Astrocyte (in vitro differentiated cells and primary cell): Measurements from ENCODE around the gene PGM2. TPM values are rescaled to one million over a fixed set of nuclear protein-coding genes. Genes with fewer than 3 reads are reported as not detected.

Source experiments
- DNase-seq: peaks from one replicate; pipeline ENCODE4 v3.0.0-alpha.2; 2010; ENCODE audit warnings: low read depth
- FAIRE-seq: peaks from 2 replicates; lab custom pipeline; 2011; peaks lifted over from hg19 to GRCh38; lab: Jason Lieb, UNC
- H2AFZ ChIP-seq: 2 replicates; pipeline ENCODE4 v1.6.0; 2012; ENCODE audit warnings: low read depth, low read length, inconsistent platforms
- H3K27ac ChIP-seq: 2 replicates; pipeline ENCODE4 v1.5.1; 2011; ENCODE audit warnings: low read depth, low read length, inconsistent platforms
- H3K27me3 ChIP-seq: 2 replicates; pipeline ENCODE4 v1.6.0; 2011; ENCODE audit warnings: low read length, inconsistent platforms; ENCODE audit not compliant: insufficient read depth
- H3K36me3 ChIP-seq: 2 replicates; pipeline ENCODE4 v1.5.1; 2011; ENCODE audit warnings: low read length, inconsistent platforms; ENCODE audit not compliant: insufficient read depth
- H3K4me1 ChIP-seq: 2 replicates; pipeline ENCODE4 v1.5.1; 2011; ENCODE audit warnings: low read length, inconsistent platforms; ENCODE audit not compliant: insufficient read depth
- H3K4me2 ChIP-seq: 2 replicates; pipeline ENCODE4 v1.6.0; 2012; ENCODE audit warnings: low read length, inconsistent platforms
- H3K4me3 ChIP-seq: 2 replicates; pipeline ENCODE4 v1.5.1; 2011; ENCODE audit warnings: low read depth, mild to moderate bottlenecking, low read length, inconsistent platforms; ENCODE audit not compliant: insufficient read depth
- H3K79me2 ChIP-seq: 2 replicates; pipeline ENCODE4 v1.6.0; 2012; ENCODE audit warnings: mild to moderate bottlenecking, low read length, inconsistent platforms; ENCODE audit not compliant: insufficient read depth
- H3K9ac ChIP-seq: 2 replicates; pipeline ENCODE4 v1.6.0; 2012; ENCODE audit warnings: mild to moderate bottlenecking, low read length, inconsistent platforms
- H3K9me3 ChIP-seq: 2 replicates; pipeline ENCODE4 v1.5.1; 2012; ENCODE audit warnings: low read depth, mild to moderate bottlenecking, low read length, inconsistent platforms; ENCODE audit not compliant: insufficient read depth
- H4K20me1 ChIP-seq: 2 replicates; pipeline ENCODE4 v1.6.0; 2012; ENCODE audit warnings: low read length, inconsistent platforms; ENCODE audit not compliant: insufficient read depth
- H3K27ac Mint-ChIP-seq: one replicate; pipeline ENCODE4 v1.8.0; 2021; ENCODE audit warnings: mild to moderate bottlenecking, mixed read lengths; ENCODE audit not compliant: unreplicated experiment
- H3K27me3 Mint-ChIP-seq: one replicate; pipeline ENCODE4 v1.8.0; 2021; ENCODE audit warnings: low read depth, mixed read lengths; ENCODE audit not compliant: unreplicated experiment
- H3K36me3 Mint-ChIP-seq: one replicate; pipeline ENCODE4 v1.8.0; 2021; ENCODE audit warnings: low read depth, mixed read lengths; ENCODE audit not compliant: unreplicated experiment
- H3K4me1 Mint-ChIP-seq: one replicate; pipeline ENCODE4 v1.8.0; 2021; ENCODE audit warnings: low read depth, mixed read lengths; ENCODE audit not compliant: unreplicated experiment
- H3K4me3 Mint-ChIP-seq: one replicate; pipeline ENCODE4 v1.8.0; 2021; ENCODE audit warnings: mild to moderate bottlenecking, moderate library complexity, mixed read lengths; ENCODE audit not compliant: unreplicated experiment
- H3K9me3 Mint-ChIP-seq: one replicate; pipeline ENCODE4 v1.8.0; 2021; ENCODE audit warnings: mild to moderate bottlenecking, mixed read lengths; ENCODE audit not compliant: unreplicated experiment
- CTCF ChIP-seq: IDR thresholded peaks from 2 replicates; pipeline ENCODE4 v1.5.1; 2011; ENCODE audit warnings: low read depth, mild to moderate bottlenecking, inconsistent platforms, low read length, moderate library complexity; ENCODE audit not compliant: insufficient read depth
- EZH2 ChIP-seq: IDR thresholded peaks from 2 replicates; pipeline ENCODE4 v1.6.1; 2012; ENCODE audit warnings: mild to moderate bottlenecking, low read length, inconsistent platforms; ENCODE audit not compliant: insufficient read depth
- total RNA-seq: library from RNA; stranded (reverse); gene quantifications from 2 replicates; pipeline ENCODE4 v1.2.1, GENCODE V29; 2021

Gene PGM2
- total RNA-seq, 1 donor from 2014 or later = 24.4 TPM

GRCh38 chr4:37836274-37836673 is 9.8 kb downstream of the PGM2 start:
- no peak overlapping the region for H3K27ac Mint-ChIP-seq
- peaks cover 10% of the 10 kb centered on the region for H3K36me3 Mint-ChIP-seq
- Histone ChIP-seq H3K9me3 (no peaks in the 10 kb centered on the region), H2AFZ (no peak overlapping the region), H3K27ac (no peak overlapping the region), H3K4me1 (peaks cover 7% of the 10 kb centered on the region), H4K20me1 (no peaks in the 10 kb centered on the region), H3K4me2 (no peak overlapping the region), H3K27me3 (no peaks in the 10 kb centered on the region), H3K36me3 (peaks cover 19% of the 10 kb centered on the region), H3K79me2 (no peaks in the 10 kb centered on the region), H3K9ac (no peak overlapping the region), H3K4me3 (no peak overlapping the region)
- no peaks in the 10 kb centered on the region for H3K9me3 Mint-ChIP-seq
- no peaks in the 10 kb centered on the region for H3K27me3 Mint-ChIP-seq
- DNase-seq (no peak), FAIRE-seq (no peak)
- TF ChIP-seq CTCF (no peak), EZH2 (no peak)
- H3K4me3 Mint-ChIP-seq = no peak overlapping the region
- peaks cover 6% of the 10 kb centered on the region for H3K4me1 Mint-ChIP-seq

GRCh38 chr4:37836838-37837440 is 10.5 kb downstream of the PGM2 start:
- Histone ChIP-seq H3K9me3 (no peaks in the 10 kb centered on the region), H3K9ac (peak overlapping the region; percentile 22), H3K4me2 (peak overlapping the region; percentile 76), H3K27me3 (no peaks in the 10 kb centered on the region), H3K27ac (peak overlapping the region; percentile 41), H3K36me3 (peaks cover 24% of the 10 kb centered on the region), H3K4me1 (peaks cover 7% of the 10 kb centered on the region), H4K20me1 (no peaks in the 10 kb centered on the region), H2AFZ (peak overlapping the region; percentile 32), H3K4me3 (peak overlapping the region; percentile 20), H3K79me2 (no peaks in the 10 kb centered on the region)
- Mint-ChIP-seq H3K9me3 (no peaks in the 10 kb centered on the region), H3K27ac (no peak overlapping the region), H3K4me1 (peaks cover 6% of the 10 kb centered on the region), H3K36me3 (peaks cover 12% of the 10 kb centered on the region), H3K27me3 (no peaks in the 10 kb centered on the region), H3K4me3 (no peak overlapping the region)
- no peak for FAIRE-seq
- no peak for TF ChIP-seq CTCF
- TF ChIP-seq EZH2 = no peak
- DNase-seq = no peak

GRCh38 chr4:37837446-37837845 is 11.0 kb downstream of the PGM2 start:
- Mint-ChIP-seq H3K9me3 (no peaks in the 10 kb centered on the region), H3K36me3 (peaks cover 12% of the 10 kb centered on the region), H3K4me3 (no peak overlapping the region), H3K27ac (no peak overlapping the region), H3K27me3 (no peaks in the 10 kb centered on the region), H3K4me1 (peaks cover 6% of the 10 kb centered on the region)
- Histone ChIP-seq H3K27ac (peak overlapping the region; percentile 41), H3K27me3 (no peaks in the 10 kb centered on the region), H3K4me2 (peak overlapping the region; percentile 76), H3K9ac (peak overlapping the region; percentile 22), H3K4me1 (peaks cover 7% of the 10 kb centered on the region), H3K9me3 (no peaks in the 10 kb centered on the region), H2AFZ (peak overlapping the region; percentile 32), H3K36me3 (peaks cover 24% of the 10 kb centered on the region), H3K4me3 (peak overlapping the region; percentile 20), H4K20me1 (no peaks in the 10 kb centered on the region), H3K79me2 (no peaks in the 10 kb centered on the region)
- DNase-seq = peak; percentile 89
- FAIRE-seq = peak; percentile 78
- TF ChIP-seq EZH2 (no peak), CTCF (no peak)
